ENCODE results near the gene MYCBP2.
"Not testable (repeated sequence)": the region's sequence is repeated elsewhere in the genome, so short reads cannot be mapped to it uniquely, and the experiment has no call there.

MYCBP2 gene, protein sequence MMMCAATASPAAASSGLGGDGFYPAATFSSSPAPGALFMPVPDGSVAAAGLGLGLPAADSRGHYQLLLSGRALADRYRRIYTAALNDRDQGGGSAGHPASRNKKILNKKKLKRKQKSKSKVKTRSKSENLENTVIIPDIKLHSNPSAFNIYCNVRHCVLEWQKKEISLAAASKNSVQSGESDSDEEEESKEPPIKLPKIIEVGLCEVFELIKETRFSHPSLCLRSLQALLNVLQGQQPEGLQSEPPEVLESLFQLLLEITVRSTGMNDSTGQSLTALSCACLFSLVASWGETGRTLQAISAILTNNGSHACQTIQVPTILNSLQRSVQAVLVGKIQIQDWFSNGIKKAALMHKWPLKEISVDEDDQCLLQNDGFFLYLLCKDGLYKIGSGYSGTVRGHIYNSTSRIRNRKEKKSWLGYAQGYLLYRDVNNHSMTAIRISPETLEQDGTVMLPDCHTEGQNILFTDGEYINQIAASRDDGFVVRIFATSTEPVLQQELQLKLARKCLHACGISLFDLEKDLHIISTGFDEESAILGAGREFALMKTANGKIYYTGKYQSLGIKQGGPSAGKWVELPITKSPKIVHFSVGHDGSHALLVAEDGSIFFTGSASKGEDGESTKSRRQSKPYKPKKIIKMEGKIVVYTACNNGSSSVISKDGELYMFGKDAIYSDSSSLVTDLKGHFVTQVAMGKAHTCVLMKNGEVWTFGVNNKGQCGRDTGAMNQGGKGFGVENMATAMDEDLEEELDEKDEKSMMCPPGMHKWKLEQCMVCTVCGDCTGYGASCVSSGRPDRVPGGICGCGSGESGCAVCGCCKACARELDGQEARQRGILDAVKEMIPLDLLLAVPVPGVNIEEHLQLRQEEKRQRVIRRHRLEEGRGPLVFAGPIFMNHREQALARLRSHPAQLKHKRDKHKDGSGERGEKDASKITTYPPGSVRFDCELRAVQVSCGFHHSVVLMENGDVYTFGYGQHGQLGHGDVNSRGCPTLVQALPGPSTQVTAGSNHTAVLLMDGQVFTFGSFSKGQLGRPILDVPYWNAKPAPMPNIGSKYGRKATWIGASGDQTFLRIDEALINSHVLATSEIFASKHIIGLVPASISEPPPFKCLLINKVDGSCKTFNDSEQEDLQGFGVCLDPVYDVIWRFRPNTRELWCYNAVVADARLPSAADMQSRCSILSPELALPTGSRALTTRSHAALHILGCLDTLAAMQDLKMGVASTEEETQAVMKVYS (N-terminal part only)

GRCh38 chr13:77326905-77327604, at the start of gene MYCBP2:
Gene MYCBP2 (minus strand): TSS chr13:77327094. CDS start chr13:77326775, 319 bp downstream.
- DNase-seq = peak; percentile 99

- DNase-seq = no peak
These were observed 48.7 kb upstream of the MYCBP2 start for GRCh38 chr13:77375560-77376108.

GRCh38 chr13:77374786-77375185, 47.9 kb upstream of the MYCBP2 start:
- no peak for DNase-seq

DNA sequence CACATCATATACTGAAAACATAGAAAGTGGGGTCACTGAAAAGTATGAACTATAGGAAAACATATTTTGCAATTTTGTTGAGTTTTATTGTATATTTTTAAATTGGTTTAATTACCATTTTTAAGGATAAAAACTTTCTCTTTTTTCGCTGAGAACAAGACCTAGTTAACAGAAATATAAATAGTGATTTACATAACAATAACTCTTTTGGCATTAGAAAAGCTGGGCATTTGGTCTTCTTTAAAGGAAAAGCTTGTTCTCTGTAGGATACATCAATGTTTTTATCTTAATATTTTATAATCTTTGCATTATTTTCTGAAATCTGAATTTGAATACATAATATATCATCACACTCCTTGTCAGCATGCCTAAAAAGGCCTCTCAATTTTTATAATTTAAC, 47.4 kb upstream of the MYCBP2 start:
- no peak for DNase-seq

- DNase-seq = no peak
These were observed 46.6 kb upstream of the MYCBP2 start for GRCh38 chr13:77373502-77373901.

GRCh38 chr13:77372275-77372674, 45.4 kb upstream of the MYCBP2 start:
- no peak for DNase-seq

- no peak for DNase-seq
These were observed 44.0 kb upstream of the MYCBP2 start for GRCh38 chr13:77370888-77371287.

GRCh38 chr13:77362166-77362565, 35.3 kb upstream of the MYCBP2 start:
- no peak for DNase-seq

DNA sequence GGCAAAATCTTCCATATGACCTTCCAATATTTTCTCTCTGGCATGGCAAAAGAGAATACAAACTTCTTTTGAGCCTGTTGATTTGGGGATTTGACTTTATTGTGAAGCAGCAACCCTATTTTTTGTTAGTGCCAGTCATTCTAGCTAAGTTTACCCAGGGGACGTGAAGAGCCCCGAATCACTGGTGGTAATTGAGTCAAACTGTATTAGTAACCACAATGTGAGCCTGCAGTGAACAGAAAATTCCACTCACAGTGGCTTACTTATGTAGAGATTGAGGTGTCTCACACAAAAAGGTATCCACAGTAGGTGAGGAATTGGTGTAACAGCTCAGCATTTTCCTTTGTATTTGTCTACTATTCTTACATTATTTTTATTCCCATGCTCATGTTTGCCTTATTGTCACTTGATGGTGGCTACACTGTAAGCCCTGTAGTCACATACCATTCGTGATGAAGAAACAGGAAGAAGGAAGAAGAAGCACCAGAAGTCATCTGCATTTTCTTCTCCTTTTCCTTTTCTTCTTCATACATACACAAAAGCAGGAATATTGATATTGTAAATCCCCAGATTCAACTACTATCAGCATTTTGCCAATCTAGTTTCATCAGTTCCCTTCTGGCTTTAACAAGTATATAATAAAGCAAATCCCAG, 33.3 kb upstream of the MYCBP2 start:
- no peak for DNase-seq

DNA sequence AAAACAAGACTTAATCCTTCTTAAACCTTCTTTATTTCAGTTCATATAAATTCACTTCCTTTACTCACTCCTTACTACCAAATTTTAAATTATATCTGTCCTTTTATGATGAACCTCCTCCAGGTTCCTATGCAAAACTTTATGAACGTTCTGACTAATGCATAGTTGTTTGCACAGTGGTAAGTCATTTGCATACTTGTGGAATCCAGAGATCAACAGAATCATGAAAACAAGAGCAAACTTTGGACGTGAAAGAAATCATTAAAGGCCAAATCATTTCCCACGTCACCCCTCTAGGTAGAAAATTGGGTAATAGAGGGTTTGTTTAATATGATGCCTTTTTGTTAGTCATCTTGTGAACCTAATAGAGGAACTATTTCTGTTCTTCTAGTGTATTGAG, 32.3 kb upstream of the MYCBP2 start:
- DNase-seq = no peak

DNA sequence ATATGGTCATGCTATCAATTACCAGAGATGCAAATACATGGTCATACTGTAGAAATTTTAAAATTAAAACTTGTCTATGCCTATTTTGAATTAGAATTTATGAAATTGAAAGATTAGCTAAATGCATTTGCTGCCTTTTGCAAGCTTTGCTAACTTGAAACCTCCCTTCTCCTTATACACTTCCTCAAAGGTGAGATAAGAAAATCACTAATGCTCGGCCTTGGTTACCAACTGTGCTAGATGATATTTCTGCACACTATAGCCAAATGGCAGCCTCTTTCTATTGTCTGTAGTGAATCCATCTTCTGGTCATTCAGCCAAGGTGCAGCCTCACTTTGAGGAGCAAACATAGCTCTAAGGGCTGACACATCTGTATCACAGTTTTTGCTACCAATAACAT, 31.1 kb upstream of the MYCBP2 start:
- no peak for DNase-seq

GRCh38 chr13:77356155-77356554, 29.3 kb upstream of the MYCBP2 start:
- DNase-seq = no peak

- DNase-seq = no peak
These were observed 27.1 kb upstream of the MYCBP2 start for GRCh38 chr13:77353995-77354394.

- DNase-seq = no peak
These were observed 24.4 kb upstream of the MYCBP2 start for GRCh38 chr13:77351315-77351714.

DNA sequence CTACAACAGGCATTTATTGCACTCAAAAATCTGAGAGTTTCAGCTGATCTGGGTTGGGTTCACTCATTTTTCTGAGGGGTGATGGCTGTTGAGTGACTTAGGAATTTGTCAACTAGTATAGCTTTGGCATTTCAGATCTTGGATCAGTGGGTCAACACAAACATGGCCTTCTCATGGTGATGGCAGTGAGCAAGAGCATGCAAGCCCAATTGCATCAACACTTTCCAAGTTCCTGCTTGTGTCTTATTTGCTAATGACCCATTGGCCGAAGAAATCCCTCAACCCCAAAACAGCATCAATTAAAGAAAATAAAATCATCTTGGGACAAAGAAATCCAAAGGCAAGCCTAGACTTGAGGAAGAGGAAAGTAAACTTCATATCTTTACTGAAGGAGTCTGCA, 23.9 kb upstream of the MYCBP2 start:
- DNase-seq = no peak

GRCh38 chr13:77349365-77349764, 22.5 kb upstream of the MYCBP2 start:
- DNase-seq = no peak

- DNase-seq = not testable (repeated sequence)
These were observed 20.5 kb upstream of the MYCBP2 start for GRCh38 chr13:77347351-77347750.

- peak; percentile 71 for DNase-seq
These were observed 18.4 kb upstream of the MYCBP2 start for GRCh38 chr13:77345150-77345780.

DNA sequence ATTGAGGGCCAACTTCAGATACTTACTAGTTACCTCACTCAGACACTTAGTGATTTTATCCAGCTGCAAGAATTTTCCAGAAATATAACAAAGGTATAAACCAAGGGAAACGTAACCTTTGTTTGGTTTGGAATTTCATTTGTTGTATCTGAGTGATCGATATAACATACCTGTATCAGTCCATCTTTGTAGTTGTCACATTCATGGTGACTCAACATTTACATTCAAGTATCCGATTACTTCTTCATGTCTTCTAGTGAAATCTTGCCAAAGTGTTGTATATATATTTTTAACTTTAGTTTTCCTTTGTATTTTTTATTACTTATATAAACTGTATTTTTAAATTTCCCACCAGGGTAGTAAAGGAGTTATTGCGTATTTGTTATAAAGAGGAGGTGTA, 16.9 kb upstream of the MYCBP2 start:
- no peak for DNase-seq

- no peak for DNase-seq
These were observed 12.5 kb upstream of the MYCBP2 start for GRCh38 chr13:77339408-77339807.

GRCh38 chr13:77338961-77339401, 12.1 kb upstream of the MYCBP2 start:
- DNase-seq = no peak
